ENCODE measurements around the gene DRICH1. TPM values are rescaled to one million over a fixed set of nuclear protein-coding genes. Genes with fewer than 3 reads are reported as not detected.
A peak's percentile ranks its signal among the peaks of the same experiment; 100 is the strongest.

DRICH1 gene
- total and polyA plus RNA-seq, 2 of the 8 experiments (the other 6 are each of a cell fraction or from before 2014, with no cell fraction given): 0.21 to 0.28 TPM

- no peak within 1 kb of the TSS for H3K14ac ChIP-seq (ENCODE audit: insufficient read length)
- ChIA-PET POLR2A (ENCODE audit: partially characterized antibody) (no interaction called here), CTCF (ENCODE audit: partially characterized antibody) (interaction anchor here (0.8 to 3.2 kb wide), 4 partner anchors 10 to 62 kb away, joined by 3 to 19 read pairs (median 4); no protein-coding TSS in a partner anchor)
- no peak within 1 kb of the TSS for H3K27ac ChIP-seq (ENCODE audit: low read depth, low read length)
- no peak within 1 kb of the TSS for H4K91ac ChIP-seq (replicated peaks; ENCODE audit: insufficient read length, low read length)
- H3K4me3 ChIP-seq (ENCODE audit: extremely low read depth in 1 of 4, insufficient read depth in 2 of 4, low read depth in 3 of 4, low read length in 4 of 4): no peak within 1 kb of the TSS
- no peak within 1 kb of the TSS for H3K23ac ChIP-seq (ENCODE audit: insufficient read length)
- H2BK12ac ChIP-seq (ENCODE audit: low read depth, low read length): no peak within 1 kb of the TSS
- no peaks in the 10 kb centered on the region; the same call in 1 of the 2 replicates for H3K23me2 ChIP-seq (ENCODE audit: low read depth, low read length)
- H3K9me3 ChIP-seq (ENCODE audit: insufficient read depth in 2 of 2, low read depth in 1 of 2, low read length in 1 of 2): no peaks in the 10 kb centered on the region
- 0 out of 2 replicates have a peak within 1 kb of the TSS, but pooled peaks have one; percentile 24 for H2AK5ac ChIP-seq (ENCODE audit: low read depth, low read length)
- no peak within 1 kb of the TSS for H2BK20ac ChIP-seq (ENCODE audit: low read length)
- H2BK15ac ChIP-seq (ENCODE audit: low read length): no peak within 1 kb of the TSS
- no peaks in the 10 kb centered on the region for H3K36me3 ChIP-seq (ENCODE audit: control insufficient read depth in 2 of 4, insufficient read depth in 4 of 4, low read length in 3 of 4)
- no peaks in the 10 kb centered on the region; a peak in 1 of 7 replicates for H3K4me1 ChIP-seq (replicated peaks in 1 of 4; ENCODE audit: control insufficient read depth in 3 of 4, insufficient read depth in 4 of 4, low read length in 3 of 4)
- H2BK5ac ChIP-seq (ENCODE audit: low read depth, low read length): no peak within 1 kb of the TSS
- WGBS, 2 experiments (ENCODE audit: extremely low coverage in 1 of 2, insufficient coverage in 1 of 2, insufficient read length in 1 of 2, insufficient replicate concordance in 2 of 2, low coverage in 1 of 2, low lambda C conversion rate in 2 of 2, missing lambda C conversion rate in 1 of 2): 91% methylated on average over 9 of the region's 12 CpGs; no CpG with 5 or more reads in 1 of the 2 experiments
- H2BK120ac ChIP-seq (replicated peaks; ENCODE audit: low read depth, low read length): no peak within 1 kb of the TSS
- no peaks in the 10 kb centered on the region for H3K79me1 ChIP-seq (ENCODE audit: low read depth, low read length)
- H3K56ac ChIP-seq (replicated peaks; ENCODE audit: insufficient read length, low read depth, low read length): no peak within 1 kb of the TSS
- H3K79me2 ChIP-seq (ENCODE audit: control insufficient read depth in 1 of 2, insufficient read depth in 2 of 2, low read length in 2 of 2): no peaks in the 10 kb centered on the region
- no peaks in the 10 kb centered on the region for H3K27me3 ChIP-seq (replicated peaks in 1 of 4; ENCODE audit: control insufficient read depth in 3 of 4, extremely low read depth in 1 of 4, insufficient read depth in 3 of 4, low read length in 3 of 4)
- H3K18ac ChIP-seq (ENCODE audit: extremely low read depth, low read length): no peak within 1 kb of the TSS
- DNase-seq (ENCODE audit: low read depth in 1 of 2, low spot score in 2 of 2): no peak
- H3K9ac ChIP-seq (replicated peaks in 1 of 4; ENCODE audit: extremely low read depth in 1 of 4, low read depth in 3 of 4, low read length in 3 of 4): no peak within 1 kb of the TSS
- no peak within 1 kb of the TSS for H3K4me2 ChIP-seq (ENCODE audit: insufficient read depth in 1 of 2, low read depth in 2 of 2, low read length in 2 of 2)
- H4K8ac ChIP-seq (ENCODE audit: extremely low read depth, insufficient read depth, low read length): no peak within 1 kb of the TSS; the same call in 1 of the 2 replicates
- H4K5ac ChIP-seq (ENCODE audit: insufficient read length, low read depth, low read length): no peak within 1 kb of the TSS
- H4K20me1 ChIP-seq (replicated peaks in 1 of 2; ENCODE audit: control insufficient read depth in 1 of 2, insufficient read depth in 2 of 2, low read length in 2 of 2): no peaks in the 10 kb centered on the region
- no peak for FAIRE-seq
- no peak within 1 kb of the TSS for H3K4ac ChIP-seq (replicated peaks; ENCODE audit: insufficient read length, low read depth, low read length)
- H2AFZ ChIP-seq (ENCODE audit: low read length): no peak within 1 kb of the TSS
- TF ChIP-seq POU5F1 (IDR thresholded peaks at IDR 0.05; ENCODE audit: low read depth, low read length): no peak
- no peak for TF ChIP-seq TCF12 (IDR thresholded peaks at IDR 0.05; ENCODE audit: low read depth, low read length)
- no peak for TF ChIP-seq ATF2 (IDR thresholded peaks at IDR 0.05; ENCODE audit: low read length)
- TF ChIP-seq HDAC2 (IDR thresholded peaks at IDR 0.05; ENCODE audit: borderline replicate concordance in 1 of 2, low read depth in 2 of 2, low read length in 2 of 2): no peak
- no peak for TF ChIP-seq ATF3 (IDR thresholded peaks at IDR 0.05; ENCODE audit: insufficient read depth, low read depth, low read length)
- no peak for TF ChIP-seq BCL11A (IDR thresholded peaks at IDR 0.05; ENCODE audit: low read depth in 2 of 2, low read length in 2 of 2)
- no peak for TF ChIP-seq CBX5 (IDR thresholded peaks at IDR 0.05; ENCODE audit: low read depth, low read length)
- TF ChIP-seq PHF8 (conservative IDR thresholded peaks at IDR 0.05; ENCODE audit: low read depth, low read length): no peak
These were observed 52.1 kb downstream of the DRICH1 start, which contains the start of gene IGLL1 for GRCh38 chr22:23579870-23580575. TSS of gene IGLL1 (minus strand) at chr22:23580290. CDS start at chr22:23580190, 100 bp downstream.

Measured in H1 (cell line).